Activated T-cell treated with anti-CD3 and anti-CD28 coated beads for 4 hours (primary cell): ENCODE data around the gene KLK10.
"Not testable (repeated sequence)": the region's sequence is repeated elsewhere in the genome, so short reads cannot be mapped to it uniquely, and the experiment has no call there.

Source experiments
- DNase-seq: peaks from one replicate; pipeline ENCODE4 v3.0.0-alpha.2; 2020

KLK10 gene

DNA sequence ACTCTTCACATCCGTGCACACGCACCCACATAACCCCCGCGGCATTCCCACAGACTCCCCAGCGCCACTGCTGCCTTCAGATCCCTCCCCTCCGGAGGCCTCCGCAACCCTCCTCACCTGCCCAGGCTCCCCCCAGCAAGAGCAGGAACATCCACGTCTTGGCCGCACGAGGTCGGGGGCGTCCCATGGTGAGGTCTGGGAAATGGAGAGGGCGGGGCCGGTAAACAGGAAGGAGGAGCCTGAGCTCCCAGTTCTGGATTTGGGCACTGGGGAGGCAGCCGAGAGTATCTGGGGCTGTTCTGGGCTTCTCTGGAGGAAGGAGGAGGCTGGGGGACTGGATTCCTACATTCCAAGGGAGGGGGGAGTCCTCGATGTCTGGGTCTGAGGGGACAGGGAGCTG lies 18.5 kb downstream of the KLK10 start:
- no peak for DNase-seq

GRCh38 chr19:51000426-51000825 lies 19.1 kb downstream of the KLK10 start:
- DNase-seq, result no peak

GRCh38 chr19:50998686-50999085 lies 20.8 kb downstream of the KLK10 start:
- no peak for DNase-seq

DNA sequence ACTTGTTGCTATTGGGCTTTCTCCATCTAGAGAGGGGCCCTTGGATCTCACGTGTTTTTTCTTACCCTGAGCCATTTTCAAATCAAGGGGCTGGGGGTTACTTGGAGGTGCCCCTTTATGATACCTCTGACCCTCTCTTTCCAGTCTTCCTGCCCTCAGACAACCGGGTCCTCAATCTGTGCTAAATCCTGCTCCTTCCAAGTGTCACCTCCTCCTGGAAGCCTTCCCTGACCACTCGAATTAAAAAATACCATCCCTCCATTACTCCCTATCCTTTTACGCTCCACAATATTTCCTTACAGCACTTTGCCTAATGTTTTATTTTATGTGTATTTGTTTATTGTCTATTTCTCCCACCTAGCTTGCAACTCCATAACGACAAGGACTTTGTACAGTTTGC lies 21.4 kb downstream of the KLK10 start:
- no peak for DNase-seq

GRCh38 chr19:50994129-50994528 lies 25.4 kb downstream of the KLK10 start:
- DNase-seq, result no peak

GRCh38 chr19:50992666-50993035 lies 26.9 kb downstream of the KLK10 start:
- no peak for DNase-seq

- not testable (repeated sequence) for DNase-seq
These were observed 35.1 kb downstream of the KLK10 start for GRCh38 chr19:50984416-50984815.

- DNase-seq, result no peak
These were observed 35.8 kb downstream of the KLK10 start, which contains the start of gene KLK7 for GRCh38 chr19:50983625-50984292. Gene KLK7 (minus strand): TSS chr19:50983917. CDS start chr19:50982399, 1,518 bp downstream.

- no peak for DNase-seq
These were observed 37.3 kb downstream of the KLK10 start for GRCh38 chr19:50982186-50982585.

DNA sequence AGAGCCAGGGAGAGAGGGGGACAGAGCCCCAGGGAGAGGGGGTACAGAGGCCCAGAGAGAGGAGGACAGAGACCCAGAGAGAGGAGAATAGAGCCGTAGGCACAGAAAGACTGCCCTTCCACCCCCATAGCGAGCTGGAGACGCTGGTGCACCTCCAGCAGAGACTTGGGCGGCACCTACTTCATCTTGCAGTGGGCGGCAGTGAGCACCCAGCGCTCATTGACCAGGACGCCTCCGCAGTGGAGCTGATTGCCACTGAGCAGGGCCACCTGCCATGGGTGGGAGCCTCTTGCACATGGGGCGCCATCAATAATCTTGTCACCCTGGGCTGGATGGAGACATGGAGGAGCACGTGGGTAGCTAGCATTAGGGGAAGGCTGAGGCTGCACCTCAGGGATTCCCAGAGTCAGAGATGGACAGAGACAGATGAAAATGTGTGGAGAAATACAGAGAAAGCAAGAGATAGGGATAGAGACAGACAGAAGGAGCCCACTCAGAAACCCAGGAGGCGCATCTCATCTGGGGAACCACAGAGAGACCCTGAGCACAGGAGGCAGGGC lies 37.8 kb downstream of the KLK10 start:
- DNase-seq, result no peak

DNA sequence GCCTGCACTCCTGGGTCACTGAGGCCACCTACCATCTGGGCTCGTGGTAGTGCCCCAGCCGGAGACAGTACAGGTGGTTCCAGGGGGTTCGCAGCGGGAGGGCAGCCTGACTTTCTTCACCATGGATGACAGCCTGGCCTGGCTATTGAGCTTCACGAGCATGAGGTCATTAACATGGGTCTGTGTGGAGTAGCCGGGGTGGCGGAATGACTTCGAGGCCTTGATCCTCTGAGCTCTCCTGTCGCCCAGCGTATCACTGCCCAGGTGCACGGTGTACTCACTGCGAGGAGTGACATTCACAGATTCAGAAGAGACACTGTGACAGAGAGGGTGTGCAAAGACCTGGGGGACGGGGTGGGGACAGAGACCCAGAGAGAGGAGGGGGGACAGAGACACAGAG lies 39.3 kb downstream of the KLK10 start:
- DNase-seq, result no peak

- no peak for DNase-seq
These were observed 39.8 kb downstream of the KLK10 start for GRCh38 chr19:50979758-50980157.

GRCh38 chr19:50978772-50979390 lies 40.6 kb downstream of the KLK10 start:
- DNase-seq, result no peak

GRCh38 chr19:50977626-50978025 lies 41.9 kb downstream of the KLK10 start:
- DNase-seq, result no peak

DNA sequence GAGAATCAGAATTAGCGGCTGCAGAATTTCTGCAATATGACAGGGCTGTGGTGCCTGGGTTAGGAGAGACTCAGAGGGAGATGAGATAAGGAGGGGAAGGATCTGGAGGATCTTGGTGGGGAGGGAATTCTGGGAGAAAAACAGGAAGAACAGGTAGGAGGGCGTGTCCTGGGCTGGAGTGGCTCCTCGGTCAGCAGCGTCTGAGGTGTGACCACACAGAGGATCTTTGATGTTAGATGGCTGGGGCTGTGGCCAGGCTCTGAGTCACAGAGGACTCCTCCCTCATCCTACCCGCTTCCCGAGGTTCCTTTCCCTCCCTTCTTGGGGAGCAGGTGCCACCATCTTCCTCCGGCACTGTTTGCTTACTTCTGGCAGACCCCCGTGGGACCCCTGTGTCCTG lies 43.7 kb downstream of the KLK10 start:
- no peak for DNase-seq

GRCh38 chr19:50974702-50975556 lies 44.6 kb downstream of the KLK10 start:
- no peak for DNase-seq

- DNase-seq, result no peak
These were observed 46.6 kb downstream of the KLK10 start for GRCh38 chr19:50972795-50973376.

DNA sequence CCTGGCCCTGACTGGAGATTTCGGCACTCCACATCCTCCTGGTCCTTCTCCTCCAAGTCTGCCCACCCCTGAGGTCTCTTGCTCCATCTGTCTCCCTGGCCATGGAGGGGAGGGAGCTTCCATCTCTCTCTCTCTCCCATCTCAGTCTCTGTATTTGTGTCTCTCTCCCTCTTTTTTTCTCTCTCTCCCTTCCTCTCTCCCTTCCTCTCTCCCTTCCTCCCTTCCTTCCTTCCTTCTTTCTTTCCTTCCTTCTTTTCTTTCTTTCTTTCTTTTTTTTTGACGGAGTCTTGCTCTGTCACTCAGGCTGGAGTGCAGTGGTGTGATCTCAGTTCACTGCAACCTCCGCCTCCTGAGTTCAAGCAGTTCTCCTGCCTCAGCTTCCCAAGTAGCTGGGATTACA lies 49.7 kb downstream of the KLK10 start:
- DNase-seq, result not testable (repeated sequence)

GRCh38 chr19:50969413-50969760 lies 50.1 kb downstream of the KLK10 start, which contains the start of gene KLK6:
Gene KLK6 (minus strand): TSS chr19:50969591. CDS start chr19:50968104, 1,487 bp downstream.
- no peak for DNase-seq

- no peak for DNase-seq
These were observed 50.6 kb downstream of the KLK10 start for GRCh38 chr19:50968716-50969412.

DNA sequence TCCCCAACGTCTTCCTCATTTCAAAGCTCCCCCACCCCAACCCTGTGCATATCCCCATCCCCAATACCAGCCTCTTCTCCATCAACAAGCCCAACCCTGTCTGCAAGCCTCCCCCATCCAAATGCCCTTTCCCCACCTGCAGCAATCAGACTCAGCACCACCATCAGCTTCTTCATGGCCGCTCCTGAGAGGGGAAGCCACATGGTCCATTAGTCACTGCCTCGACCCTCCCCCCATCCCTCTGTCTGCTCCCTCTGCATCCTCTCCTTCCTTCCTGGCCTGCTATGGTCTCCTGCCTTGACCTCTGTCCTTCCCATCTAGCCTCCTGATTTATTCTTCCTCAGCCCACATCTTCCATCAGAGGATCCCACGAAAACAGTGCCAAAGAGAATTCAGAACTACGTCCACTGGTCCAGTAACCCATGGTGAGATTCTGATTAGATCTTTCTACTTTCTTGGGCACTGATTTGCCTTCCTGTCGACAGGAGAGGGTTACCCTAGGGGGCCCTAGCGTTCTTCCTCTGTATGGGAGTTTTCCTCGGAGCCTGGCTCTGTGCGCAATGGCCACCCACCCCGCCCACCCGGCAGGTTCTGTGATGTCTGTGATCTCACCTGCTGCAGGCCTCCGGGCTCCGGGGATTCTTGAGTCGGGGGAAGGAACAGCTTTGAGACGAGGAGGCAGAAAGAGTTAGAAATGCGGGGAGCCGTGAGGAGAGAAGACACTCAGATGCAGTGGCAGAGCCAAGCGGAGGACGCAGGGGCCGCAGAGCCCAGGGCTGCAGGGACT lies 51.4 kb downstream of the KLK10 start:
- no peak for DNase-seq

DNA sequence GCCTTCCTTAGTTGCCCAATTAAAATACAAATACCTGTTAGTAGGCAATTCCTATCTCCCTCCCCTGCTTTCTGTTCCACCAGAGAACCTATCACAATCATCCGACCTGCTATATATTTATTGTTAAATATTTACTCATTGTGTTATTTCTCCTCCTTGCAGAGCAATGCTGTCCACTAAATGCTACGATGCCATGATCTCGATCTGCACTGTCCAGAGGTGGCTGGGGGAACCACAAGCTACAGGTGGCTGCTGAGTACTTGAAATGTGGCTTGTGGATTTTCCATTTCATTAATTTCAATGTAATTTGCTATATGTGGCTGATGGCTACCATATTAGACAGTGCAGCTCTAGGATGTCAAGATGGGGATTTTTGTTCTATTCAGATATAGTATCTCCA lies 55.2 kb downstream of the KLK10 start:
- DNase-seq, result no peak
